ENCODE data around the gene SPATA32.

Gene SPATA32

GRCh38 chr17:45294506-45294905, 32.6 kb upstream of the SPATA32 start:
- DNase-seq: peak in 1 of 56 donors; percentile 31

GRCh38 chr17:45293413-45294211, 31.7 kb upstream of the SPATA32 start:
- peak in 46 of 56 donors; percentile 14 to 87 (median 43) for DNase-seq

- no peak for DNase-seq
These were observed 31.0 kb upstream of the SPATA32 start for GRCh38 chr17:45292696-45293412.

GRCh38 chr17:45291171-45291805, 29.4 kb upstream of the SPATA32 start:
- peak in 9 of 56 donors; percentile 10 to 61 (median 16) for DNase-seq

GRCh38 chr17:45290269-45290765, 28.4 kb upstream of the SPATA32 start:
- no peak for DNase-seq

GRCh38 chr17:45289301-45290268, 27.7 kb upstream of the SPATA32 start:
- DNase-seq: no peak

GRCh38 chr17:45288825-45289224, 26.9 kb upstream of the SPATA32 start:
- peak in 30 of 56 donors; percentile 7 to 64 (median 27) for DNase-seq

- peak in 1 of 56 donors; percentile 21 for DNase-seq
These were observed 25.9 kb upstream of the SPATA32 start for GRCh38 chr17:45287526-45288500.

- DNase-seq: no peak
These were observed 24.4 kb upstream of the SPATA32 start for GRCh38 chr17:45286286-45286685.

- no peak for DNase-seq
These were observed 22.6 kb upstream of the SPATA32 start for GRCh38 chr17:45284176-45285140.

GRCh38 chr17:45283711-45284110, 21.8 kb upstream of the SPATA32 start:
- DNase-seq: no peak

- no peak for DNase-seq
These were observed 21.1 kb upstream of the SPATA32 start for GRCh38 chr17:45282683-45283644.

- DNase-seq: no peak
These were observed 18.0 kb upstream of the SPATA32 start for GRCh38 chr17:45279898-45280297.

- no peak for DNase-seq
These were observed 16.1 kb upstream of the SPATA32 start for GRCh38 chr17:45277992-45278391.

GRCh38 chr17:45277216-45277849, 15.4 kb upstream of the SPATA32 start:
- DNase-seq: peak in 53 of 56 donors; percentile 25 to 96 (median 72)

GRCh38 chr17:45276031-45276430, 14.1 kb upstream of the SPATA32 start:
- DNase-seq: no peak
